ENCODE measurements around the gene ADAMTS15. TPM values are rescaled to one million over a fixed set of nuclear protein-coding genes. Genes with fewer than 3 reads are reported as not detected.

The ADAMTS15 gene, protein sequence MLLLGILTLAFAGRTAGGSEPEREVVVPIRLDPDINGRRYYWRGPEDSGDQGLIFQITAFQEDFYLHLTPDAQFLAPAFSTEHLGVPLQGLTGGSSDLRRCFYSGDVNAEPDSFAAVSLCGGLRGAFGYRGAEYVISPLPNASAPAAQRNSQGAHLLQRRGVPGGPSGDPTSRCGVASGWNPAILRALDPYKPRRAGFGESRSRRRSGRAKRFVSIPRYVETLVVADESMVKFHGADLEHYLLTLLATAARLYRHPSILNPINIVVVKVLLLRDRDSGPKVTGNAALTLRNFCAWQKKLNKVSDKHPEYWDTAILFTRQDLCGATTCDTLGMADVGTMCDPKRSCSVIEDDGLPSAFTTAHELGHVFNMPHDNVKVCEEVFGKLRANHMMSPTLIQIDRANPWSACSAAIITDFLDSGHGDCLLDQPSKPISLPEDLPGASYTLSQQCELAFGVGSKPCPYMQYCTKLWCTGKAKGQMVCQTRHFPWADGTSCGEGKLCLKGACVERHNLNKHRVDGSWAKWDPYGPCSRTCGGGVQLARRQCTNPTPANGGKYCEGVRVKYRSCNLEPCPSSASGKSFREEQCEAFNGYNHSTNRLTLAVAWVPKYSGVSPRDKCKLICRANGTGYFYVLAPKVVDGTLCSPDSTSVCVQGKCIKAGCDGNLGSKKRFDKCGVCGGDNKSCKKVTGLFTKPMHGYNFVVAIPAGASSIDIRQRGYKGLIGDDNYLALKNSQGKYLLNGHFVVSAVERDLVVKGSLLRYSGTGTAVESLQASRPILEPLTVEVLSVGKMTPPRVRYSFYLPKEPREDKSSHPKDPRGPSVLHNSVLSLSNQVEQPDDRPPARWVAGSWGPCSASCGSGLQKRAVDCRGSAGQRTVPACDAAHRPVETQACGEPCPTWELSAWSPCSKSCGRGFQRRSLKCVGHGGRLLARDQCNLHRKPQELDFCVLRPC
- 10 to 100 TPM; 51.3 to 62.0 (median 55.7) TPM for polyA plus RNA-seq (ENCODE audit: insufficient read length in 3 of 3)

- peak in 2 of 3 donors; percentile 85 to 88 for DNase-seq (ENCODE audit: low read depth in 3 of 3, low spot score in 2 of 3)
Measured at GRCh38 chr11:130448416-130449309, at the start of gene ADAMTS15. Gene ADAMTS15, plus strand, starts transcription at chr11:130448645. Its CDS starts 329 bp downstream, at chr11:130448974.

DNA sequence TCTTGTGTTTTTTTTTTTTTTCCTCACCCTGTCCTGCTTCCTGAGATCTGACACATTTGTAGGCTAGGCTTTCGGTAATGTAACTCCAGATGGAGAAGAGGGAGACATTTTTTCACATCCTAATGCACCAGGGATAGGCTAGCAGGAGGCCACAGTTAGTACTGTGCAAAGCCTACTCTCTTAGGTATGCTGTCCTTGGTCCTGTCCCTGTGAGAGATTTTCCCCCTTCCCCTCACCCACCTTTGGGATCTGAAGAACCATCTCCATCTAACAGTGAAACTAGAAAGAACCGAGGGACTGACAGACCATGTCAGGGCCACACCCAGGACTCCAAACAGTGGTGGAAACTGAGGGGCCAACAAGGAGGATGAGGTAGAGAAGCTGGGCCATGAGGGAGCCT lies 49.2 kb upstream of the ADAMTS15 start:
- no peak for DNase-seq (ENCODE audit: low read depth in 3 of 3, low spot score in 2 of 3)

DNA sequence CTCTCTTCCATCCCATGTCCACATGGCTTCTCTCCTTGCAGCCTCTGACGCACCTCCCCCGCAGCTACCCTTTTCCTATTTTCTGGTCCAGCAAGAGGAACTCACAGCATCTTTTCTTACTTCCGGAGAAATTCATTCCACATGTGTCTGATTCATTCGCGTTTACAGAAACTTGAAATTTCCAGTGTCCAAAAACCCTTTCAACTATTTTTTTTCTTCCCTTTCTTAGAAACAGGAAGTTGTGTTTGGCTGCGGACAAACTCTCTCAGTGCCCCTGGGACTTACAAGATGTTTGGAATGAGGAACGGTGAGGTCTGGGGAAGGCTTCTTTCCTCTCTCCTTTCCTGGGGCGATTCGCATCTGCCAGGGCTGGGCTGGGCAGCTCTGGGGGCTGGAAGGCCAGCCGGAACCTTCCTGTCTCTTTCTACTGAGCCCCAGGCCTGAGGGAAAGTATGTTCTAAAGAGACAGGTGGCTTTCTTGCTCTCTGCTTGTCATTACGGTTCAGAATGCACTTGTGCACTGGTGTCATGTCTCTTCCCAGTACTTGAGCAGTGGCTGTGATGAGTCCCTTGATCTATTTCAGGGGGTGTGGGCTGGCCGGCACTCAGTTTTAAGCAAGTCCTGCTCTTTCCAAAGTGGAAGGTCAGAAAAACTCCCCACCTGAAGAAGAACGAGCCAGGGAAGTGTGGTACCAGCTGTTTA lies 47.5 kb upstream of the ADAMTS15 start:
- DNase-seq (ENCODE audit: low read depth in 3 of 3, low spot score in 2 of 3) = no peak

DNA sequence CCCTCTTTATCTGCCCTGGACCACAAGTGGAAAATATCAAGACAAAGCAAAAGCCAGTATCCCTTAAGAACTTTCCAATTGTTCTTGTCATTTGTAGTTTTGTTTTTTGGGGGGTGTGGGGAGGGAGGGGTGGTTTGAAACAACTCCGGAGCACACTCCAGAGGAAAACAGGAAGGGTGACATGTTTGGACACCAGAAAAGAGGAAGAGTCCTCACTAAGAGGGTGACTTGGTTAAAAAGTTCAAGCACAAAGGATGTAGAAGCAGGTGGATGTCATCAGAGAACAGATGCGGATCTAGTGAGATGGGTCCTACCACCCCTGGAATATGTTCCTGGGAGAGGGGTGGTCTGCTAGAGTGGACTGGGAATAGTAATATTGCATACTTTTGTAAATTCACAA lies 45.9 kb upstream of the ADAMTS15 start:
- no peak for DNase-seq (ENCODE audit: low read depth in 3 of 3, low spot score in 2 of 3)

GRCh38 chr11:130403271-130403804 lies 45.1 kb upstream of the ADAMTS15 start:
- no peak for DNase-seq (ENCODE audit: low read depth in 3 of 3, low spot score in 2 of 3)

- no peak for DNase-seq (ENCODE audit: low read depth in 3 of 3, low spot score in 2 of 3)
Measured at GRCh38 chr11:130403967-130404366, 44.5 kb upstream of the ADAMTS15 start.

DNA sequence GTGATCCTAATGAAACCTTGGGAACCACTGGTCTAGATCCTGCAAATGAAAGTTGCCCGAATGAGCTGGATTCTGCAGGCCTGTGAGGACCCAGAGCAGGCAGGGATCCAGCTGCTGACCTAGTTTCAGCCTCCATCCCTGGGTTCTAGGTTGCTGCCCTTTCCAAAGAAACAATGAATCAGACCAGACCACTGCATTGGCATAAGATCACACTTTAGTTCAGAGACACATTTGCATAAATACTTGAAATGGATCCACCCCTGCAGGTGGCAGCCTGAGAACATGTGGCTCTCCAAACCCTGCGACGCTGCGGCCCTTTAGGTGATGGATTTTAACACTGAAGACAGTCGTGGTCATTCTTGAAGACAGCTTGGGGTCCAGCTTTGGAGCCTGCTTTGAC lies 43.7 kb upstream of the ADAMTS15 start:
- DNase-seq (ENCODE audit: low read depth in 3 of 3, low spot score in 2 of 3) = no peak

- DNase-seq (ENCODE audit: low read depth in 3 of 3, low spot score in 2 of 3) = no peak
Measured at GRCh38 chr11:130405428-130405827, 43.0 kb upstream of the ADAMTS15 start.

- no peak for DNase-seq (ENCODE audit: low read depth in 3 of 3, low spot score in 2 of 3)
Measured at GRCh38 chr11:130407978-130408377, 40.5 kb upstream of the ADAMTS15 start.

DNA sequence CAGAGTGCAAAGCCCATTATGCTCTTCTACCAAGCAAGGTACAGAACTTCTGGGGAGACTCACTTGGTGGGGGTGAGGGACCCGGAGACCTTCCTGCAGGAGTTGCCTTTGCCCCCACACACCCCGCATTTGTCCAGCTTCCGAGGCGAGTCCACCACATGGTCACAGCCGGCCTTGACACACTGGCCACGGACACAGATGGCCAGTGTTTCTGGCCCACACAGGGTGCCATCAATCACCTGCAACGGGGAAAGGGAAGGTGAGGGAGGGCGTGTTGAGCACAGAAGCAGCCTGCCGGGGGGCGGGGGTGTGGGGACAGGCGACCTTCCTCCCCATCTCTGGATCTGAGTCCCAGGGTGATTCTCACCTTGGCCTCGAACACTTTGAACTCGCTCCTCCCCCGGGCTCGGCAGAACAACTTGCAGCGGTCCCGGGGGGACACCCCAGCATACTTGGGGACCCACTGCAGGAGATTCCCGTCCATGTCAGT lies 40.0 kb upstream of the ADAMTS15 start:
- no peak for DNase-seq (ENCODE audit: low read depth in 3 of 3, low spot score in 2 of 3)

GRCh38 chr11:130408901-130409300 lies 39.5 kb upstream of the ADAMTS15 start:
- no peak for DNase-seq (ENCODE audit: low read depth in 3 of 3, low spot score in 2 of 3)

DNA sequence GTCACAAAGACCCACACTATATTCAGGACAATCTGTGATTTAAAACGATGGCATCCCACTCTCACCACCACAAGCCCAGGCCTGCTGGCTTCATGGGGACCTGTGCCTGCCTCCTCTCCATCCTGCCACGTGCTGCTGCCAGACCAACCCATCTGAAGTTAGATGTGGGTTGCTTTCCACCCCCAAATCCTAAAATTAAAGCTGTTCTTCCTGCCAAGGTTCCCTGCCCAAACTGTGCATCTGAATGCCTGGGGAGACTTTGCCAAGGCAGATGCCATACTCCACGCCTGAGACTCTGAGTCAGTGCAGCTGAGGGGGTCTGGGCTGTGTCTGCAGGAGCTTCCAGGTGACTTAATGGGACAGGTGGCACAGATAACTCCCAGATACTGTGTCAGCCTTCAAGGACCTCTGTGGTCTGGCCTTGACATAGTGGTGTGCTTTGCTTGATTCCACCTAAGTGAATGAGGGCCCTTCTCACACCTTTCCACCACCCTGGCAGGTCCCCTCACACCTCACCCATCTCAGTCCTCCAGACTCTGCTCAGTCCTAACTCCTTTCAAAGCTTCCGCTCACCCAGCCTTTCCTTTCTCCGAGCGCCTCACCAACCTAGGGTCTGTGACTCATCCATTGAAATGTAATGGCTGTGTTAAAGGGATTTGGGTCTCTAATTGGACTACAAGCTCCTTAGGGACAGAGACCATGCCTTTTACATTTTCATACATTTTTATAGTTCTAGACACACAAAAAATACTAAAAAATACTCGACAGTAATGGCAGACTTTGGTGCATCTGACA lies 38.7 kb upstream of the ADAMTS15 start:
- no peak for DNase-seq (ENCODE audit: low read depth in 3 of 3, low spot score in 2 of 3)

GRCh38 chr11:130411223-130411622 lies 37.2 kb upstream of the ADAMTS15 start:
- no peak for DNase-seq (ENCODE audit: low read depth in 3 of 3, low spot score in 2 of 3)

DNA sequence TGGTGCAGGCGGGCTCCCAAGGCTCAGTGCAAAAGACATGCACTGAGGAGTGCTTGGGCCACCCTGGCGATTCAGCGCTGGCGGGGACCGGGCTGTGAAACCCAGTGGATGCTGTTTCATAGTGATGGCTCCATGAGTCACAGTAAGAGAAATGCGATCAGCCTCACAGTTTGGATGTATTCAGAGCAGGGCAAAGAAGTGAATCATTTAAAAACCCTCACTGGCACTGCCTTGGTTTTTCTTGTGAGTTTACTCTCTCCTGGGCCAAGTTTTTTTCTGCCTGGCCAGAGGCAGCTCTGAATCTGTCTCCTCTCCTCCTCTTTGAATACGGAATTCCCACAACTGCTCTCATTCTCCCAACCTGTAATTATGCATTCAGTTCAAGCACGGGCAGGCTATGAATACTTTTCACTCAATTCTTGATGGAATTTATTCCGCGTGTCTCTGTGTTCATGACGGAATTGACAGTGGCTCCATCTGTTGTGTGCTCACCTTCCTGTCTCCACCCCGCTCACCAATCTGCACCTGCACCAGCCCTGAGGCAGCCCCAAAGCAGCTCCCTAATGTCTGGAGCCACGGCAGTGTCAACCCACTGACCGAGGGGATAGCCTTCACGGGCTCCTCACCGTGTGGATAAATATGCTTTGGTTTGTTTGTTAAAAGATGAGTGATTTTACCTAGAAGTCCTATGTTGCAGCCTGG lies 34.9 kb upstream of the ADAMTS15 start:
- no peak for DNase-seq (ENCODE audit: low read depth in 3 of 3, low spot score in 2 of 3)

DNA sequence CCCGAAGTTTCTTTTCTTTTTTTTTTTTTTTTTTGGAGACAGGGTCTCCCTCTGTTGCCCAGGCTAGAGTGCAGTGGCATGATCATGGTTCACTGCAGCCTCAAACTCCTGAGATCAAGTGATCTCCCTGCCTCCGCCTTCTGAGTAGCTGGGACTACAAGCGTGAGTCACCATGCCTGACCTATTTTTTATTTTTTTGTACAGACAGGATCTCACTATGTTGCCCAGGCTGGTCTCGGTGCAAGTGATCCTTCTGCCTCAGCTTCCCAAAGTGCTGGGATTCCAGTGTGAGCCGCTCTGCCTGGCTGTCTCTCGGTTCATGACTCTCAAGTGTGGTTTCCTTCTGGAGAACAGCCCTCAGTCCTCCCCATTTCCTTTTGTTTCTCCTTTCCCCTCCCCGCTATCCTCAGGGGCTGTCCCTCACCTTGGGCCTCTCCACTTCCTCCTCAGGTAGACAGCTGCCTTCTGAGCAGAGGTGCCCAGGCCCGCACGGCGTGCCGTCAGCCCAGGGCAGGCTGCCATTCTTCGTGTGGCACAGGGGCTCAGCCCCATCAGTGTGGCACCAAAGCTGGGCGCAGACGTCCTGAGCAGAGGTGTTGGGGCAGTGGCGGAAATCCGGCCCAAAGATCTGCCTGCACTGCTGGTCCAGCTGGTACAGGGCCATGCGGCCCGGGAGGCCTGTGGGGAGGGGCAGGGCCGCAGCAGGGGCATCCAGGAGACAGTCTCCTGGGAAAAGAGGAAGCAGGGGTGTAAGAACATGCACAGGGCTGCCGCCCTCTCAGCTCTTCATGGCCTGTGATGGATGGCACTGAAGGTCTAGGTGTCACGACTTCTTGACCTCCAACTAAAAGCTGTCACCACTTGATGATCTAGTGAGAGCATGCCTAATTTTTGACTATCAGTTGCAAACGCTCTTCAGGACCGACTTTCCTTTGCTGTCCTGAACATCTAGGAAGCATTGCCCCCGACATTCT lies 34.1 kb upstream of the ADAMTS15 start:
- DNase-seq (ENCODE audit: low read depth in 3 of 3, low spot score in 2 of 3) = no peak

- no peak for DNase-seq (ENCODE audit: low read depth in 3 of 3, low spot score in 2 of 3)
Measured at GRCh38 chr11:130415731-130416529, 32.5 kb upstream of the ADAMTS15 start.
